ENCODE data around the gene LMO1.

Gene LMO1

GRCh38 chr11:8224711-8225110 lies 39.0 kb downstream of the LMO1 start:
- no peak for DNase-seq (ENCODE audit: low read depth)
- no peak for TF ChIP-seq CTCF (conservative IDR thresholded peaks at IDR 0.05; ENCODE audit: low read depth, low read length)

GRCh38 chr11:8224161-8224591 lies 39.5 kb downstream of the LMO1 start:
- no peak for TF ChIP-seq CTCF (conservative IDR thresholded peaks at IDR 0.05; ENCODE audit: low read depth, low read length)
- DNase-seq (ENCODE audit: low read depth) = no peak
- no peak overlapping the region for H3K4me3 ChIP-seq (ENCODE audit: low read length)

More at GRCh38 chr11:8224711-8225110, 39.0 kb downstream of the LMO1 start:
- no peak overlapping the region for H3K4me3 ChIP-seq (ENCODE audit: low read length)

GRCh38 chr11:8223513-8223900 lies 40.2 kb downstream of the LMO1 start:
- H3K4me3 ChIP-seq (ENCODE audit: low read length) = no peak overlapping the region
- TF ChIP-seq CTCF (conservative IDR thresholded peaks at IDR 0.05; ENCODE audit: low read depth, low read length) = no peak
- no peak for DNase-seq (ENCODE audit: low read depth)

GRCh38 chr11:8222820-8223512 lies 40.7 kb downstream of the LMO1 start:
- no peak overlapping the region for H3K4me3 ChIP-seq (ENCODE audit: low read length)
- no peak for DNase-seq (ENCODE audit: low read depth)
- no peak for TF ChIP-seq CTCF (conservative IDR thresholded peaks at IDR 0.05; ENCODE audit: low read depth, low read length)

GRCh38 chr11:8221917-8222495 lies 41.7 kb downstream of the LMO1 start:
- no peak for DNase-seq (ENCODE audit: low read depth)
- no peak overlapping the region for H3K4me3 ChIP-seq (ENCODE audit: low read length)
- TF ChIP-seq CTCF (conservative IDR thresholded peaks at IDR 0.05; ENCODE audit: low read depth, low read length) = no peak

- no peak overlapping the region for H3K4me3 ChIP-seq (ENCODE audit: low read length)
- no peak for TF ChIP-seq CTCF (conservative IDR thresholded peaks at IDR 0.05; ENCODE audit: low read depth, low read length)
- DNase-seq (ENCODE audit: low read depth) = no peak
Observed at GRCh38 chr11:8221046-8221723, 42.5 kb downstream of the LMO1 start.
